Ovary (tissue), 9 donors: ENCODE data around the gene TCEAL4. TPM values are rescaled to one million over a fixed set of nuclear protein-coding genes. Genes with fewer than 3 reads are reported as not detected.

ENCODE experiments used
- DNase-seq, 5 donors: peaks; one replicate each; pipeline ENCODE4 v3.0.0-alpha.2; 2019 to 2020
- H3K27ac ChIP-seq, 2 donors: fragments of 200-600 bp; one replicate each; pipeline versions ENCODE4 v1.5.1 to v1.8.0; 2019 to 2022
- H3K27me3 ChIP-seq: fragments of 200-600 bp; one replicate; pipeline ENCODE4 v1.8.0; 2022
- H3K36me3 ChIP-seq: fragments of 200-600 bp; sonication (generic); one replicate; pipeline ENCODE4 v1.5.1; 2019
- H3K4me1 ChIP-seq: one replicate; pipeline ENCODE4 v1.8.1; 2013; ENCODE audit warnings: mild to moderate bottlenecking, moderate library complexity; ENCODE audit not compliant: insufficient read depth
- H3K4me3 ChIP-seq: fragments of 200-600 bp; sonication (generic); one replicate; pipeline ENCODE4 v1.5.1; 2017
- H3K9me3 ChIP-seq, 2 donors: fragments of 200-600 bp in 1 of 2; sonication (generic) in 1 of 2; one replicate each; pipeline versions ENCODE4 v1.5.1 to v1.8.1; 2013 to 2019; ENCODE audit warnings: mild to moderate bottlenecking in 1 of 2, moderate library complexity in 1 of 2
- CTCF ChIP-seq, 3 donors: fragments of 450-650 bp in 2 of 3; fragments of 200-600 bp in 1 of 3; IDR thresholded peaks; one replicate each; pipeline versions ENCODE4 v1.5.1 to v1.8.0; 2016 to 2022; ENCODE audit warnings: antibody characterized with exemption in 3 of 3, mild to moderate bottlenecking in 1 of 3
- EP300 ChIP-seq: sonication (generic); formaldehyde crosslinking; IDR thresholded peaks from one replicate; pipeline ENCODE4 v1.6.1; 2017; ENCODE audit warnings: antibody characterized with exemption
- POLR2A ChIP-seq: fragments of 450-650 bp; IDR thresholded peaks from one replicate; pipeline ENCODE4 v1.6.1; 2017; ENCODE audit warnings: antibody characterized with exemption, mild to moderate bottlenecking, moderate library complexity
- WGBS, 3 donors: extraction: QIAGEN DNeasy Blood & Tissue Kit in 1 of 3; methylation state at CpG; one replicate each; pipeline versions ENCODE4 v1.1.5 to v1.1.7; 2013 to 2017; 5-methylcytosine and 5-hydroxymethylcytosine counted together
- intact Hi-C, 4 donors: fragments of 100-400 bp; cut with DNase I; formaldehyde crosslinking; loops; one replicate each; pipeline versions ENCODE4 v1.11.0 to v1.15.1; 2022 to 2023
- polyA plus RNA-seq, 2 donors: library from polyadenylated mRNA; stranded (reverse); fragments of 200-250 nt in 1 of 2; fragments of 350-450 nt in 1 of 2; fragmentation: Illumina TruSeq in 1 of 2; extraction: RNeasy Lipid Tissue Mini Kit (QIAGEN cat#74804) in 1 of 2; gene quantifications; one replicate each; pipeline ENCODE4 v1.2.3, GENCODE V29; 2013 to 2014
- total RNA-seq, 7 donors: library from RNA; depleted of rRNA in 2 of 7; stranded (reverse); fragments of >200 nt in 2 of 7; fragmentation: NEBNext Ultra II Directional in 3 of 7; extraction: Animal tissue kit (Norgen Biotek cat#: 25700) in 3 of 7; gene quantifications; one replicate each; pipeline versions ENCODE4 v1.1.0 to v1.2.4, GENCODE V29; 2016 to 2023
- donor health status: DM: no; HTN: no; CAD: no; lungs with moderate emphysema.
- donor health status: DM: no; HTN: no; CAD: no.
- donor health status: Bipolar disorder and iron deficiency.
- donor health status: DM: yes; HTN: yes; CAD: no.
- donor health status: DM: no; HTN: no; CAD: no.
- donor health status: DM: yes; HTN: yes; CAD: no.

TCEAL4 gene
- total and polyA plus RNA-seq, 9 donors: 333 to 1,592 (median 525) TPM

DNA sequence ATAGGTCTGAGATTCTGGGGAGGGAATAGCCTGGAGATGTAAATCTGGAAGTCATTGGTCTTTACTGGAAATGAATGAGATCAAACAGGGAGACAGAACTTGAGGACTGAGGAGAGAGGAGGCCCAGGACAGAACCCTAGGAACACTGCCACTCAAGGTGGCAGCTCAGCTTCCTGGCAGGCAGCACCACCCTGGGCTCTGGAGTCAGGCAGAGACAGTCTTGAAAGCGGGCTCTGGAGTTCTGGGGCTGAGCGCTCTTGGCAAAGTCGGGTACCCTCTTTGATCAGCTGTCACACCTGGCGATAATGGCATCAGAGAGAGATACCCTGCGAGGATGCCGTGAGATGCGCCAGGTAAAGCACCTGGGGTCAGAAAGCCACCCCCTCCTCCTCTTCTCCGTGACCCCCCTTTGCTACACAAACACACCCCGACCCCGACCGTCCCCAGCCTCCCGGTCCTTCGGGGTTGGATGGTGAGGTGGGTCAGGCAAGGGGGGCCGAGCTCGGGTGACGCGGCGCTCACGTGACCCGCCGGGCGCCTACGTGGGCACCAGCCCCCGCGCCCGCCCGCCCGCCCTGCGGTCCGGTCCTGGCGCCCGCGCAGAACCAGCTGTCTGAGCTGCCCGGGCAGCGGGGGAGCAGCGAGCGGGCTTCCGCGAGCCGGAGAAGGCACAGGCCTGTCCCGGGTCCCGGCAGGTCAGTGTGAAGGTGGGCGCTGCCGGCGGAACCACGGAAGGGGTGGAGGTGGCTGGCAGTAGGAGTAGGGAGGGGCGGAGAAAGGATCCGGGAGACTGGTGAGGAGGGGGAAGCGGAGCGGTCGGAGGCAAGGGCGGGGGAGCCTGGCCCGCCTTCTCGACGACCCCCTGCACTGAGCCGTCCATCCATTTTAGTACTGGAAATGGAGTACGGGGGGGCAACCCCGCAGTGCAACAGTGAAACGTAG, 22.3 kb downstream of the TCEAL4 start, which contains the start of gene TCEAL3:
TSS of gene TCEAL3 (plus strand) at position 600 of the 942 bp plus-strand sequence. CDS start 1,102 bp downstream, outside the sequence.
- no peaks in the 10 kb centered on the region for H3K27me3 ChIP-seq
- no peaks in the 10 kb centered on the region for H3K36me3 ChIP-seq
- H3K9me3 ChIP-seq: no peaks in the 10 kb centered on the region
- DNase-seq: peak; percentile 74 to 86 (median 80)
- WGBS, 3 donors: 12 to 17% (median 15%) methylated on average over 49 to 59 of the region's 59 CpGs
- TF ChIP-seq POLR2A (peak; percentile 39), CTCF (IDR thresholded peaks at IDR 0.05) (no peak)
- intact Hi-C loops: no loop called here
- no peaks in the 10 kb centered on the region for H3K4me1 ChIP-seq
- peak within 1 kb of the TSS; percentile 92 to 94 for H3K27ac ChIP-seq
- peak within 1 kb of the TSS; percentile 76 for H3K4me3 ChIP-seq

- H3K4me1 ChIP-seq: no peaks in the 10 kb centered on the region
- H3K4me3 ChIP-seq: peak overlapping the region; percentile 76
- intact Hi-C loops: no loop called here
- TF ChIP-seq POLR2A (no peak), CTCF (IDR thresholded peaks at IDR 0.05) (no peak), EP300 (no peak)
- no peaks in the 10 kb centered on the region for H3K9me3 ChIP-seq
- WGBS, 3 donors: 13 to 17% (median 14%) methylated on average over 21 of the region's 21 CpGs
- H3K27ac ChIP-seq: peak overlapping the region; percentile 92 to 94
- H3K27me3 ChIP-seq: no peaks in the 10 kb centered on the region
- no peaks in the 10 kb centered on the region for H3K36me3 ChIP-seq
- DNase-seq: peak; percentile 43 to 58 (median 45)
Observed at GRCh38 chrX:103608306-103608963, 23.1 kb downstream of the TCEAL4 start.

DNA sequence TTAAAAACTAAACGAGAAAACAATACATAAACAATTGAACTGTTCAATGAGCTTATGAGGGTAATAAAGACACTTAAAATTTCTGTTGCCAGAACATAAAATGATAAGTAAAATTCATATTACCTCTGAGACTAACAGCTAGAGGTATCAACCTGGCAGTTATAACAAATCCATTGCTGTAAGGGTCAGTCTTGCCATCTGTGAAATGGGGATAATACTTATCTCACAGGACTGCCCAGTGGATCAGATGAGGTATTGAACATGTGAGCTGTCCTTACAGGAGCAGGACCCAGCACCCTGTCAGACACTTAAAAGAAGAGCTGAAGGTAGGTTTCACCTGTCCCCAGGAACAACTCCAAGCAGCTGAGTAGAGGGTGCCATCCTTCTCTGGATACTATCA, 25.0 kb downstream of the TCEAL4 start:
- Histone ChIP-seq H3K36me3 (no peaks in the 10 kb centered on the region), H3K9me3 (no peaks in the 10 kb centered on the region), H3K27ac (no peak overlapping the region), H3K27me3 (no peaks in the 10 kb centered on the region), H3K4me1 (no peaks in the 10 kb centered on the region), H3K4me3 (no peak overlapping the region)
- intact Hi-C loops: no loop called here
- TF ChIP-seq CTCF (IDR thresholded peaks at IDR 0.05) (no peak), POLR2A (no peak), EP300 (no peak)
- DNase-seq: no peak
- WGBS, 3 donors: 30 to 47% (median 38%) methylated on average over 1 of the region's 1 CpG

DNA sequence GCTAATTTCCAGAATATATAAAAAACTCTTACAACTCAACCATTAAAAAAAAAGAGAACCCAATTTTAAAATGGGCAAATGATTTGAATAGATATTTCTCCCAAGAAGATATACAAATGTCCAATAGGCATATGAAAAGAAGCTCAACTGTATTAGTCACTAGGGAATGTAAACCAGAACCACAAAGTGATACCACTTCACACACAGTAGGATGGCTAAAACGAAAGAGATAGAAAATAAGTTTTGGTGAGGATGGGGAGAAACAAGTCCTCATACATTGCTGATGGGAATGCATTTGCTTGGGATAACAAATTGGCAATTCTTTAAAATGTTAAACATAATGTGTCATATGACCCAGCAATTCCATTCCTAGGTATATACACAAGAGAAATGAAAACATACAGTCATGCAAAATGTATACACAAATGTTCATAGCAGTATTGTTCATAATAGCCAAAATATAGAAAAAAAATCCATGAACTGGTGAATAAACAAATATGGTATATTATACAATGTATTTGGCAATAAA, 28.1 kb downstream of the TCEAL4 start:
- Histone ChIP-seq H3K4me3 (no peak overlapping the region), H3K27ac (no peak overlapping the region), H3K9me3 (no peaks in the 10 kb centered on the region), H3K36me3 (no peaks in the 10 kb centered on the region), H3K4me1 (no peaks in the 10 kb centered on the region), H3K27me3 (no peaks in the 10 kb centered on the region)
- 32 to 41% (median 40%) methylated on average over 1 of the region's 1 CpG for whole genome bisulfite sequencing, 3 donors
- DNase-seq: no peak
- intact Hi-C loops: no loop called here
- TF ChIP-seq CTCF (IDR thresholded peaks at IDR 0.05) (no peak), POLR2A (no peak), EP300 (no peak)
